SKM-1 (cell line): ENCODE measurements around the gene ULBP3.

Experiments used
- DNase-seq: peaks from one replicate; lab custom pipeline; 2025; ENCODE audit not compliant: unreplicated experiment; lab: John Stamatoyannopoulos, UW

ULBP3 gene

GRCh38 chr6:150068720-150069648 lies at the start of gene ULBP3:
TSS of gene ULBP3 (minus strand) at chr6:150069121. CDS start at chr6:150069066, 55 bp downstream.
- peak; percentile 32 for DNase-seq

DNA sequence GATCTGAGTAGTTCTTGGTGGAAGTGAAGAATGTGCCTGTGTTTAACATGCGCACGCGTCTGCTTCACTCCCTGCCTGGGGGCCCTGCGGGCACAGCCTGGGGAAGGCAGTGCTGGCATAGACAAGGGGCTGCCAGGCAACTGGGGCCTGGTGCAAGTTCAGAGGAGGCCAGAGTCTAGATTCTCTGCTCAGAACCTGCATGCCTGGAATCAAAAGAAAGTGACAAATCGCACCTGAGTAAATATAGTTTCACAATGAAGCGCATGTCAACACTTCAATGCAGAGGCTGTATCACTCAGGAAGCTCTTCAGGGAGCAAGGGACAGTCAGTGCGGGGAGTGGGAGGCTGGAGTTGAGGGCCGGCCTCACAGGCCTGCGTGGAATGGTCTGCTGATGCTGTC lies 49.7 kb upstream of the ULBP3 start:
- DNase-seq, result no peak

DNA sequence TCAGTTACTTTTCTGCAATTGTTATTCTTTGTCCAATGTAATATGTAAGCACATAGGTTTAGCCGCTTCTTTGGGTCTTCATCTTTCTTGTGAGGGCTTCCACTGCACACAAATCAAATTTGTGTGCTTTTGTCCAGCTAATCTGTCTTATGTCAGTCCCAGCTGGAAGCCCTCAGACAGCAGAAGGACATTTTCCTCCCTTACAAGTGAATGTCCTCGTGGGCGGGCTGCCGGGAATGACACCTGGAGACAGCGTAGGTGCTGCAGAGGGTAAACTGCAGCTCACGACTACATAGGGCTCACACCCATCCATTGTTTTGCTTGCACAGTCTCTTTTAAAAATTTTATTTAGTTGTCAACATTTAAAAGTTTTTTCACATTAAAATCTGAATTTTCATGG lies 49.3 kb upstream of the ULBP3 start:
- DNase-seq, result no peak

- DNase-seq, result no peak
Measured at GRCh38 chr6:150116200-150116800, 47.4 kb upstream of the ULBP3 start.

DNA sequence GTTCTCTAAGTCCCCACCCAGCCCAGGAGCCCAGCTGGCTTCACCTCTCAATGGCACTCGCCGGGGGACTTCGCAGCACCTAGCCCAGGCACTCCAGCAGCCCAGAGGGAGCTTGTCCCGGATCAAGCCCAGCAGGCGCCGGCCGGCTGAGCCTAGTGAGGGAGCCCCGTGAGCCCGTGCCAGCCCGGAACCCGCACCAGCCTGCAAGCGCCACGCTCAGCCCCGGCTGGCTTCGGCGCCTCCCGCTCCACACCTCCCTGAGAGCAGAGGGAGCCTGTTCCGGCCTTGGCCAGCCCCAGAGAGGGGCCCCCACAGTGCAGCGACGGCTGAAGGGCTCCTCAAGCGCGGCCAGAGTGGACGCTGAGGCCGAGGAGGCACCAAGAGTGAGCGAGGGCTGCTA lies 46.8 kb upstream of the ULBP3 start:
- DNase-seq, result no peak

- DNase-seq, result no peak
Measured at GRCh38 chr6:150112233-150112632, 43.3 kb upstream of the ULBP3 start.

DNA sequence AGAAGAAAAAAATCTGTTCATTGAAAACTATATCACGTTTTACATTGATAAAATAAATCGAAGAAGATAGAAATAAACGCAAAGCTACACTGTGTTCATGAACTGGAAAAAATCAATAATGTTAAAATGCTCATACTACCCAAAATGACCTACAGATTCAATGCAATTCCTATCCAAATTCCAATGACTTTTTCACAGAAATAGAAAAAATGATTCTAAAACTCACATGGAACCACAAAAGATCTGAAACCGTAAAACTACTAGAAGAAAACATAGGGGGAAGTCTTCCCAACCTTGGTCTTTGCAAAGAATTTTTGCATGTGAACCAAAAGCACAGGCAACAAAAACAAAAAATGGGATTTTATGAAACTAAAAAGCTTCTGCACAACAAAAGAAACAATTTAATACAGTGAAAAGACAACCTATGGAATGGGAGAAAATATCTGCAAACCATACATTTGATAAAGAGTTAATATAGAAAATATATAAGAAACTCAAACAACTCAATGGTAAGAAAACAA lies 33.9 kb upstream of the ULBP3 start:
- DNase-seq, result no peak

DNA sequence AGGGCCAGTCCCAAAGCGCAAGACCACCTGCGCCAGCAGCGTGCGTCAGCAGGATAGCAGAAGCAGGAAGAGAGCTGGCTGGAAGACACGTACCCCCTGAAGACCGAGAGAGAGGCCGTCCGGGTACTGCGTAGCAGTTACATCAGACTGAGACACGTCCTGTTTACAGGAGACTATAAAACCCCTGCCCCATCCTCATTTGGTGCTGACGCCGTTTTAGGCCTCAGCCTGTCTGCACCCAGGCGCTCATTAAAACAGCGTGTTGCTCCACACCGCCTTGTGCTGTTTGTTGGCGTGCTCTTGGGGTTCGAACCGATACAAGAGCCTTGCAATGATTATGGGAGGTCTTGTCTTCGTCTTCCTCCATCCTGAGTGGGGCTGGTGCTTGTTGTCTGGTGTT lies 31.8 kb upstream of the ULBP3 start:
- no peak for DNase-seq

GRCh38 chr6:150099953-150100352 lies 31.0 kb upstream of the ULBP3 start:
- DNase-seq, result no peak

DNA sequence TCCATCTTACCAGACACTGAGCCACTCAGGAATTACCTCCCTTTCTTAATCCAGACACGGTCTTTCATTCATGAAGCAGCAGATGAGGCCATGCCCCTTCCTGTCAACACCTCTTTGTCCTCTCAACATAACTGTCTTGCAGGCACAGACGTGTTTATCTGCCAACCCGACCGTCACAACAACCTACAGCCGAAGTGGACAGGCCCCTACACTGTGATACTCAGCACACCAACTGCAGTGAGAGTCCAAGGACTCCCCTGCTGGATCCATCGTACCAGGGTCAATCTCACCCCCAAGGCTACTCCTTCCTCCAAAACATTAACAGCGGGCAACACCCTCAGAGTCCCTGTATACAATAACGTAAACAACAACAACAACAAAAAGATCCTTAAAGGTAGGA lies 30.6 kb upstream of the ULBP3 start:
- no peak for DNase-seq

- DNase-seq, result no peak
Measured at GRCh38 chr6:150098155-150098554, 29.2 kb upstream of the ULBP3 start.

- DNase-seq, result no peak
Measured at GRCh38 chr6:150093397-150093796, 24.5 kb upstream of the ULBP3 start.

DNA sequence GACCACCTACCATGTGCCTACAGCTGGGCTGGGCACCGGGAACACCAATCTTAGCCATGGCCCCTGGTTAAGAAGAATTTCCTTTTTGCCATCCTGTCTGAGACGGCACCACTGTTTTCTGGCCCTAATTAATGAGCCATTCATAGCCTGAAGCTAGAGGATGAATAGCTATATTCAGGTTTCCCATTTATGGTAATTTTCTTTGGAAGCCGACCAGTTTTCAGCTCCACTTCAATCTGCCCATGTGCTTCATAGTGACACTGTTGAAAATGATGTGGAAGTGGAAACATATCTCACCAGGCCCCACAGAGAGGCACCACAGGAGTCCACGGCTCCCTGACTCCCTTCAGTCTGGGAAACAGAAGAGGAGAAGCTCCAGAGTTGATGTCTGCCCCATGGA lies 22.6 kb upstream of the ULBP3 start:
- DNase-seq, result no peak

DNA sequence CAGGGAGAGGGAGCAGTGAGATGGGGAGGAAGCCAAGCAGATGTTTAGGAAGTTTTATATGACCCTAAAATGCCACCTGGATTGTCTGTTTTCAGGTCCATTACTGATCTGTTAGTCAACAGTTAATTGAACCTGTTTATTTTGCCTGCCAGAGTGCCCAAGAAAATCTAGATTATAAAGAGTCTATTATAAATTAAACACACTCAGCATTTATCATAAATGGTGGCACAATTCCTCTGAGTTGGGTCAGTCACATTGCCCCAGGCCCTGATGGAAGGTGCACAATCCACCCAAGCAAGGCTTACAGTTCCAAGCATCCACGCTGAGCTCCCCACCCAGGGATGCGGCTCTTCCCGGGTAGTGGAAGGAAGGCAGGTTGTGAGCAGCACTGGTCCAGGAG lies 21.4 kb upstream of the ULBP3 start:
- DNase-seq, result no peak

DNA sequence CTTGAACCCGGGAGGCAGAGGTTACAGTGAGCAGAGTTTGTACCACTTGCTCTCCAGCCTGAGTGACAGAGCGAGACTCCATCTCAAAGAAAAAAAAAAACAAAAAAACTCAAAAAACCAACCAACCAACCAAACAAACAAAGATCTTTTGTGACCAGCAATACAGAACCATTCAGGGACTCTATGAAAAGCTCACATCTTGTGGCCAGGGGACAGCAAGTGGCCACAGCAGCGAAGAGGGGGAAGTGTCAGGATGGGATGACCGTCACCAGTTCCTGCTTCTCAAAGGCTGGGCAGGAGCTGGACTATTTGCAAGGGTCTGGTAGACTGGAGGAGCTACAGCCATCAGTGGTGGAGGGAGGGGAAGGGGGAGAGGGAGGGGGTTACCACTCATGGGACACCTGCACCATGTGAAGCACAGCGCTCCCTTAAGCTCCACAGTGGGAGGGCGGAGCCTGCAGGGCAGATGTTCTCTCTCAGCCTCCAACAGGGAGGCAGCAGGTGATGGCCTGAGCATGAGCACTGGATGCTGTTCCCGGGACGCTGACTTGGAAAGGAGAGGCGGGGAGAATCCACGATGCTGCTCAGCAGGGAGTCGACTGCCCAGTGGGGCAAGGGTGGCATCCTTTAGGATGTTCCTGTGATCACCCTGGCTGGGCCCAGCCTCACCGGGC lies 19.7 kb upstream of the ULBP3 start:
- DNase-seq, result no peak

GRCh38 chr6:150087336-150087735 lies 18.4 kb upstream of the ULBP3 start:
- DNase-seq, result no peak

- no peak for DNase-seq
Measured at GRCh38 chr6:150086026-150086425, 17.1 kb upstream of the ULBP3 start.

GRCh38 chr6:150084426-150084825 lies 15.5 kb upstream of the ULBP3 start:
- DNase-seq, result no peak

- no peak for DNase-seq
Measured at GRCh38 chr6:150083839-150084238, 14.9 kb upstream of the ULBP3 start.

DNA sequence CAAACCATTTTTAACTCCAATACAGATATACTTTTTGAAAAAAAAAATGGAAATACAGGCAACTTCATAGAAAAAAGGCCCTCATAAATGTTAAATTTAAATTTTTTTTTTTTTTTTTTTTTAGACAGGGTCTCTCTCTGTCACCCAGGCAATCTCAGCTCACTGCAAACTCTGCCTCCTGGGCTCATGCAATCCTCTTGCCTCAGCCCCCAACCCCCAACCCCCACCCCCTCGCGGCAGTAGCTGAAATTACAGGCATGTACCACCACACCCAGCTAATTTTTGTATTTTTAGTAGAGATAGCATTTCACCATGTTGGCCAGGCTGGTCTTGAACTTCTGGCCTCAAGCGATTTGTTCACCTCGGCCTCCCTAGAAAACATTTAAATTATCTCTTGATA lies 12.8 kb upstream of the ULBP3 start:
- DNase-seq, result no peak

GRCh38 chr6:150079604-150080003 lies 10.7 kb upstream of the ULBP3 start:
- no peak for DNase-seq

DNA sequence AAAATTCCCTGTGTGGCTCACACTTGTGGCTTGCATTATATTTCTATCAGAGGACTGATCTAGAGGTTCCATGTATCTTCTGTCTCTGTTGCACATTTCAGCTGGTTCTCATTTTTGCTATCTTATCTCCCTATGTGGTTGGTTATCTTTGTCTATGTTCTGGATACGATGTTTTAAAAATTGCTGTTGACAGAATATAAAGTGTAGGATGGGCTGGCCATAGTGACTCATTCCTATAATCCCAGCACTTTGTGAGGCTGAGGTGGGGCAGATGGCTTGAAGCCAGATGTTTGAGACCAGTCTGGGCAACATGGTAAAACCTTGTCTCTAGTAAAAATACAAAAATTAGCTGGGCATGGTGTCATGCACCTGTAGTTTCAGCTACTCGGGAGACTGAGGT lies 9.9 kb upstream of the ULBP3 start:
- DNase-seq, result no peak
